HCT116 (cell line): Measurements from ENCODE around the gene CD3G.
"Not testable (repeated sequence)": the region's sequence is repeated elsewhere in the genome, so short reads cannot be mapped to it uniquely, and the experiment has no call there.

ENCODE experiments used
- EGR1 ChIP-seq: IDR thresholded peaks from 2 replicates; pipeline ENCODE4 v1.6.1; 2012; ENCODE audit warnings: low read depth
- EZH2 ChIP-seq: fragments of 200-600 bp; sonication (generic); IDR thresholded peaks from 2 replicates; pipeline ENCODE4 v1.6.1; 2017; ENCODE audit warnings: antibody characterized with exemption, mixed run types
- EZH2phosphoT487 ChIP-seq: fragments of 200-600 bp; IDR thresholded peaks from 2 replicates; pipeline ENCODE4 v1.6.1; 2018; ENCODE audit warnings: antibody characterized with exemption, borderline replicate concordance
- FOSL1 ChIP-seq: IDR thresholded peaks from 2 replicates; pipeline ENCODE4 v1.6.1; 2012; ENCODE audit warnings: low read depth
- POLR2A ChIP-seq: IDR thresholded peaks from 2 replicates; pipeline ENCODE4 v1.7.0; 2011; ENCODE audit warnings: borderline replicate concordance; ENCODE audit not compliant: insufficient read depth, insufficient read length; ENCODE audit errors: extremely low read depth
- POLR2AphosphoS5 ChIP-seq: IDR thresholded peaks from 2 replicates; pipeline ENCODE4 v1.6.1; 2011; ENCODE audit warnings: mild to moderate bottlenecking, low read depth, low read length, moderate library complexity
- RAD21 ChIP-seq: IDR thresholded peaks from 2 replicates; pipeline ENCODE4 v1.6.1; 2012; ENCODE audit warnings: low read depth, mild to moderate bottlenecking
- TCF7L2 ChIP-seq: IDR thresholded peaks from 2 replicates; pipeline ENCODE4 v1.7.0; 2011; ENCODE audit warnings: borderline replicate concordance, inconsistent platforms; ENCODE audit not compliant: insufficient read depth, insufficient read length; ENCODE audit errors: extremely low read depth
- YY1 ChIP-seq: IDR thresholded peaks from 2 replicates; pipeline ENCODE4 v1.6.1; 2011; ENCODE audit warnings: low read length, low read depth, moderate library complexity, mild to moderate bottlenecking; ENCODE audit not compliant: insufficient replicate concordance; ENCODE audit errors: extremely low read depth
- ZFX ChIP-seq: fragments of 450-650 bp; IDR thresholded peaks from 2 replicates; pipeline ENCODE4 v1.6.1; 2017
- ZNF274 ChIP-seq: fragments of 200-500 bp; sonication (Bioruptor generic); IDR thresholded peaks from 2 replicates; pipeline ENCODE4 v1.6.1; 2014; ENCODE audit warnings: mild to moderate bottlenecking, low read depth, low read length, inconsistent platforms
- TF ChIP-seq, protein P1 (sequence below): IDR thresholded peaks from 2 replicates; pipeline ENCODE4 v1.6.1; 2012
- TF ChIP-seq, protein P2 (sequence below): IDR thresholded peaks from 2 replicates; pipeline ENCODE4 v1.6.1; 2012; ENCODE audit warnings: low read depth
- TF ChIP-seq, protein P3 (sequence below), 3 experiments: fragments of 200-600 bp in 1 of 3; sonication (generic) in 1 of 3; IDR thresholded peaks in 2 of 3; conservative IDR thresholded peaks in 1 of 3; 2 replicates each; pipeline ENCODE4 v1.5.1; 2012 to 2017; ENCODE audit warnings: low read depth in 2 of 3, low read length in 2 of 3, antibody characterized with exemption in 1 of 3, borderline replicate concordance in 1 of 3, control low read depth in 1 of 3, mild to moderate bottlenecking in 1 of 3, mixed read lengths in 1 of 3, mixed run types in 1 of 3, moderate library complexity in 1 of 3; ENCODE audit not compliant: insufficient read depth in 1 of 3

DNA sequence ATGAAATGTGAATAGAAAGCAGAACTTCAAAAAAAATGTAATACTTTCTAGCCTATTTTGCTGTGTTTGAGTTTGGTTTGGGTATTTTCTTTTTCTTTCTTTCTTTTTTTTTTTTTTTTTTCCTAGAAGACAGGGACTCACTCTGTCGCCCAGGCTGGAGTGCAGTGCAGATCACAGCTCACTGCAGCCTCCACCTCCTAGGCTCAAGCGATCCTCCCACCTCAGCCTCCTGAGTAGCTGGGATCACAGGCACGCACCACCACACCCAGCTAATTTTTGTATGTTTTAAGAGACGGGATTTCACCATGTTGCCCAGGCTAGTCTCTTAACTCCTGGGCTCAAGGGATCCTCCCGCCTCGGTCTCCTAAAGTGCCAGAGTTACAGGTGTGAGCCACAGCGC is 58.5 kb downstream of the CD3G start:
- TF ChIP-seq EZH2phosphoT487, POLR2A, POLR2AphosphoS5, FOSL1, TCF7L2, ZFX, YY1, RAD21, EGR1, EZH2, ZNF274: not testable (repeated sequence)
- TF ChIP-seq, protein P1, sequence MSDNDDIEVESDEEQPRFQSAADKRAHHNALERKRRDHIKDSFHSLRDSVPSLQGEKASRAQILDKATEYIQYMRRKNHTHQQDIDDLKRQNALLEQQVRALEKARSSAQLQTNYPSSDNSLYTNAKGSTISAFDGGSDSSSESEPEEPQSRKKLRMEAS: not testable (repeated sequence)
- TF ChIP-seq, protein P2, sequence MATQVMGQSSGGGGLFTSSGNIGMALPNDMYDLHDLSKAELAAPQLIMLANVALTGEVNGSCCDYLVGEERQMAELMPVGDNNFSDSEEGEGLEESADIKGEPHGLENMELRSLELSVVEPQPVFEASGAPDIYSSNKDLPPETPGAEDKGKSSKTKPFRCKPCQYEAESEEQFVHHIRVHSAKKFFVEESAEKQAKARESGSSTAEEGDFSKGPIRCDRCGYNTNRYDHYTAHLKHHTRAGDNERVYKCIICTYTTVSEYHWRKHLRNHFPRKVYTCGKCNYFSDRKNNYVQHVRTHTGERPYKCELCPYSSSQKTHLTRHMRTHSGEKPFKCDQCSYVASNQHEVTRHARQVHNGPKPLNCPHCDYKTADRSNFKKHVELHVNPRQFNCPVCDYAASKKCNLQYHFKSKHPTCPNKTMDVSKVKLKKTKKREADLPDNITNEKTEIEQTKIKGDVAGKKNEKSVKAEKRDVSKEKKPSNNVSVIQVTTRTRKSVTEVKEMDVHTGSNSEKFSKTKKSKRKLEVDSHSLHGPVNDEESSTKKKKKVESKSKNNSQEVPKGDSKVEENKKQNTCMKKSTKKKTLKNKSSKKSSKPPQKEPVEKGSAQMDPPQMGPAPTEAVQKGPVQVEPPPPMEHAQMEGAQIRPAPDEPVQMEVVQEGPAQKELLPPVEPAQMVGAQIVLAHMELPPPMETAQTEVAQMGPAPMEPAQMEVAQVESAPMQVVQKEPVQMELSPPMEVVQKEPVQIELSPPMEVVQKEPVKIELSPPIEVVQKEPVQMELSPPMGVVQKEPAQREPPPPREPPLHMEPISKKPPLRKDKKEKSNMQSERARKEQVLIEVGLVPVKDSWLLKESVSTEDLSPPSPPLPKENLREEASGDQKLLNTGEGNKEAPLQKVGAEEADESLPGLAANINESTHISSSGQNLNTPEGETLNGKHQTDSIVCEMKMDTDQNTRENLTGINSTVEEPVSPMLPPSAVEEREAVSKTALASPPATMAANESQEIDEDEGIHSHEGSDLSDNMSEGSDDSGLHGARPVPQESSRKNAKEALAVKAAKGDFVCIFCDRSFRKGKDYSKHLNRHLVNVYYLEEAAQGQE: not testable (repeated sequence)
- TF ChIP-seq, protein P3, sequence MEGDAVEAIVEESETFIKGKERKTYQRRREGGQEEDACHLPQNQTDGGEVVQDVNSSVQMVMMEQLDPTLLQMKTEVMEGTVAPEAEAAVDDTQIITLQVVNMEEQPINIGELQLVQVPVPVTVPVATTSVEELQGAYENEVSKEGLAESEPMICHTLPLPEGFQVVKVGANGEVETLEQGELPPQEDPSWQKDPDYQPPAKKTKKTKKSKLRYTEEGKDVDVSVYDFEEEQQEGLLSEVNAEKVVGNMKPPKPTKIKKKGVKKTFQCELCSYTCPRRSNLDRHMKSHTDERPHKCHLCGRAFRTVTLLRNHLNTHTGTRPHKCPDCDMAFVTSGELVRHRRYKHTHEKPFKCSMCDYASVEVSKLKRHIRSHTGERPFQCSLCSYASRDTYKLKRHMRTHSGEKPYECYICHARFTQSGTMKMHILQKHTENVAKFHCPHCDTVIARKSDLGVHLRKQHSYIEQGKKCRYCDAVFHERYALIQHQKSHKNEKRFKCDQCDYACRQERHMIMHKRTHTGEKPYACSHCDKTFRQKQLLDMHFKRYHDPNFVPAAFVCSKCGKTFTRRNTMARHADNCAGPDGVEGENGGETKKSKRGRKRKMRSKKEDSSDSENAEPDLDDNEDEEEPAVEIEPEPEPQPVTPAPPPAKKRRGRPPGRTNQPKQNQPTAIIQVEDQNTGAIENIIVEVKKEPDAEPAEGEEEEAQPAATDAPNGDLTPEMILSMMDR (IDR thresholded peaks at IDR 0.05 in 2 of 3, conservative IDR thresholded peaks at IDR 0.05 in 1 of 3; ENCODE audit: borderline replicate concordance in 1 of 3, insufficient read depth in 1 of 3, low read depth in 2 of 3, low read length in 2 of 3): not testable (repeated sequence)
